ENCODE data around the gene PLXDC1. TPM values are rescaled to one million over a fixed set of nuclear protein-coding genes. Genes with fewer than 3 reads are reported as not detected.

PLXDC1 gene
- 19.3 TPM for total RNA-seq
- long read RNA-seq, full-length matches to known transcripts: 7 of 17 reads
- long read RNA-seq, partial matches to known transcripts: 0 of 17 reads
- long read RNA-seq, other reads (novel, unspliced or antisense): 10 of 17 reads

DNA sequence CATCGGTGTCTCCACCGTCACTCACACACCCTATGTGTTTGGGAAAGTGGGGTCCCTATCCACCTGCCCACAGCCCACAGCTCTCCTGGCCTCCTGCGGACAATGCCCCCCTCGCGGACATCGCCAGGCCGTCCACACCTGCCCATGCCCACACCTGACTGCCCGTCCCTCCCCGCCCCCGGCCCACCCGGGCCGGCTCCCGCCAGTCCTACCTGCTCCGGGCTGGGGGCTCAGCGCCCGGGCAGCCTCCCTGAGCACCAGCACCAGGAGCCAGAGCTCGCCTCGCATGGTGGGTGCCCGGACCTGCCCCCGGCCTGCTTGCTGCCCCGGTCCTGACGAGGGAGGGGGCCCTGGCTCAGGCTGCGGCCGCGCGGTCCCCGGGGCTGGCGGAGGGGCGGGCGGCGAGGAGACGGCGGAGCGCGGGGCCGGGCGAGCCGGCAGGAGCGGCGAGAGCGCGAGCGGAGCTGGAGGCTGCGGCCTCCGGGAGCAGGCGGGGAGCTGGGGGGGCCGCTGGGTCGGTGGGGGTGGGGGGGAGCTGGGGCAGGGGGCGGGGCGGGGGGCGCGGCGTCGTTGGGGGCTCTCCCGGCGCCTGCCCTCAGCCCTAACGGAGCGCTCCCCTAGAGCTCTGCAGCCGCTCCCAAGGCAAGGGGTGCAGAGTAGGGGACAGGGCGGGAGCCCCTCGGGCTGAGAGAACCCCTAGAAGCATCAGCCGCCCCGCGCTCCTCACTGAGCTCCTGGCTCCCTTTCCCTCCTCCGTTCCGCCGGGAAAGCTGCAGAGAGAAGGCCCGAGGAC, at the start of gene PLXDC1:
PLXDC1 (minus strand) TSS at position 488 of the 793 bp plus-strand sequence; CDS start at position 288, 200 bp downstream.
- intact Hi-C loops (cut with DNase I): loop anchor here (5.0 to 10.0 kb wide), 3 partner anchors 69 to 457 kb away; partner anchors contain the start of gene PCGF2
- no peak for DNase-seq (ENCODE audit: missing footprints)
- no peak for ATAC-seq

DNA sequence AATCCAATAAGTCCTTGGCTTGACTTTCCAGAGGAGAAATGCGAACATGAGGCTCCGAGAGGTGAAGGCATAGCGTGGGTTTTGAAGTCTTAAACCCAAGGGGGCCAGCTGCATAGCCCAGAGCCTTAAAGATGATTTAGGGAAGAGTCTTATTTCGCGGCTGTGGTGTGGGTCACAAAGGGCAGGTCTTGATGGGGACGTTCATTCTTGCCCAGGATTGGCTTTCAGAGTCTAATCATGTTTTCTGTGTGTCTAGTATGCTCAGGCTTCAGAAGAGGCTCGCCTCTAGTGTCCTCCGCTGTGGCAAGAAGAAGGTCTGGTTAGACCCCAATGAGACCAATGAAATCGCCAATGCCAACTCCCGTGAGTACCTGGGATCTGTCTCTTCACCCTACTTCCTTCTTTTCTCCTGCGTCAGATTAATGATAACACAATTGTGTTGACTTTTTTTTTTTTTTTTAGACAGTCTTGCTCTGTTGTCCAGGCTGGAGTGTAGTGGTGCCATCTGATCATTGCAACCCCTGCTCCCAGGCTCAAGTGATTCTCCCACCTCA, 49.6 kb upstream of the PLXDC1 start:
- DNase-seq (ENCODE audit: missing footprints) (no peak), ATAC-seq (no peak)
- intact Hi-C loops (cut with DNase I): no loop called here

DNA sequence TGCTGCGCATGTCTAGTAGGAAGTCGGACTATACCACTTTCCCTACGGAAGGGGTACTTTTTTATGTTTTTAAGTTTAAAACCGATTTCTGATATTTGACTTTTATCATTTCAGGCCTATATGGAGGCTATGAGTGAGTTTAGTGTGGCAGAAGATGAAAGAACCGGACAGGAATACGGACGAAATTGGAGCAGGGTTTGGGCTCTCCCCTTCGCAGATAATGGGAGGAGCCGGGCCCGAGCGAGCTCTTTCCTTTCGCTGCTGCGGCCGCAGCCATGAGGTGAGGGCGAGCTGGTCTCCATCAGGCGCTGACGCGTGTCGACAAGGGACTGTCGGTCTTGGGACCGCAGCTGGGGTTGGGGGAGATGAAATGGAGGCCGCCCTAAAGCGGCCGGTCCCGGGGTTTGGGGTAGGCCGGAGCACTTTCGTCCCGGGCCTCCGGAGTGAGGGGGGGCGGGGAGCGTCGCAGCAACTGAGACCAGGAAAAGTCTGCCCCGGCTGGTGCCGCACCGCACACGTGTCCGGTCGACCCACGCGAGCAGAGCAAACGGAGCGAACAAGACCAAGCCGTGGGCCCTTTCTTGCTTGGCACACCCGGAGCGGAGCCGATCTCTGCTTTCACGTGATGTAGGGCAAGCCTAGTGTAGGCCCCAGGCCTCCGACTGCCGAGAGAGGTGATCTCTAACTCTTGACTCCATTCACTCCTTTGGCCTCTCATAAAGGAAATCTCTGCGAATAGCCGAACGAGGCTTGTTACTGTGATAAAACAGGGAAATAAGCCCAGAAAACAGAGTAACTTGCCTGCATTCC, 48.8 kb upstream of the PLXDC1 start, which contains the start of gene RPL19:
RPL19 (plus strand) TSS at position 214 of the 810 bp plus-strand sequence; CDS start at position 276, 62 bp downstream.
- peak; percentile 71 for ATAC-seq
- DNase-seq (ENCODE audit: missing footprints): peak; percentile 92
- intact Hi-C loops (cut with DNase I): no loop called here

DNA sequence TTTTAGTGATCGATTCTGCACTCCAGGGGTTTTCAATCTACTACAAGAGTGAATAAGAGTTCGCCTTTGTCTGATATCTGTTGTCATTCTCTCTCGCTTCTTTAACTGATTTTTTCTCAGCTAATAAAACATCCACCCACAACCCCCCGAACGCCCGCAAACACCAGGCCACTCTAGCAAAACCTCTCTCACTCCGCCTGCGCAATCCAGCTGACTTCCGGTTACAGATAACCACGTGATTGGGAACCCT, 48.3 kb upstream of the PLXDC1 start:
- peak; percentile 80 for ATAC-seq
- intact Hi-C loops (cut with DNase I): no loop called here
- DNase-seq (ENCODE audit: missing footprints): peak; percentile 93

DNA sequence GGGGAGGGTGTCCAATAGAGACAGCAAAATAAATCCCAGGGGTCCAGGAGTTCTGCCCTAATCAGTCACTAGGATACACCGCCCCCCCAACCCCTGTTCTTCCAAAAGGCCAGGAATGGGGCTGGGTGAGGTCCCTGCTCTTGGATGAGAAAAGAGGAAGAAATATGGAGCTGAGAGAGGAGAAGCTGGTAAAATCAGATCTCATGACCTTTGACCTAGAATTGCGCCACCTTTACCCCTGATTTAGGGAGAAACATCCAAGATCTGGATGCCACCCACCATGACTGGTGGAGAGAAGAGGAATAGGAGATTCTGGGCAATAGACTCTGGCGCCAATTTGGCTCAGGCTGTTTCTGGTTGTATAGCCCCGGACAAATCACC, 46.7 kb upstream of the PLXDC1 start:
- ATAC-seq (no peak), DNase-seq (ENCODE audit: missing footprints) (peak; percentile 47)
- intact Hi-C loops (cut with DNase I): no loop called here

DNA sequence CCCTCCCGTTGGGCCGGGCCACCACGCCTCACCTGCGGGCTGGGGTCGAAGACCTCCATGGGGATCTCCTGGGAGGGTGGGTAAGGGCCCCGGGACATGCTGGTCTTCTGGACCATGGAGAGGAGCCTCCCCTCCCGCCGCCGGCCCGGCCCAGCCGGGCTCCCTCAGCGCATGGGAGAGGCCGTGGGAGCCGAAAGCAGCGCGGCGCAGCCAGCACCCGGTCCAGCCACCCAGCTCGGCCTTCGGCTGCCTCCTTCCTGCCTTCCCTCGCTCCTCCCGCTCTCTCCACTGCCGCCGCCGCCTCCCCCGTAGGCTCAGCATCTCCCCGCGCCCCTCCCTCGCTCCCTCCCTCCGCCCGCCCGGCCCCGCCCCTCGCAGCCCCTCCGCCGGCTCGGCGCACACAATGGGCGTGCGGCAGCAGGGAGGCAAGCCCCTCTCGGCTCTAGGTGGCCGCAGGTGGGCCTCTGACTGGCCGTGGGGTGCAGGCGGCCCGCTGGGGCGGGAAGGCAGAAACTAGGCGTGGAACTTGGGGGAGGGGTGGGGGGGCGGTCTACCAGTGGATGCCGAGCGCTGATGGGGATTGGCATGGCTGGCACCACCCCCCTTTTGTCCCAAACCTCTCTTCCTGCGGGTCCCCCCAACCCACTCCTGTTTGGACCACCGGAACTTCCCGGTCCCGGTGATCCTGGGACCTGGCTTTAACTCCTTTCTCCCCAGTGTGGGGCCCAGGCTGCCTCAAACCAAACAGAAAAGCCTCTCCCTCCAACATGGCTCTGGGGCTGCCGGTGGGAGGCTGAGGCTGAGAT, 46.1 kb upstream of the PLXDC1 start, which contains the start of gene CACNB1:
CACNB1 (minus strand) TSS at position 290 of the 806 bp plus-strand sequence; CDS start at position 116, 174 bp downstream.
- intact Hi-C loops (cut with DNase I): no loop called here
- ATAC-seq (peak; percentile 79), DNase-seq (ENCODE audit: missing footprints) (peak; percentile 82)

DNA sequence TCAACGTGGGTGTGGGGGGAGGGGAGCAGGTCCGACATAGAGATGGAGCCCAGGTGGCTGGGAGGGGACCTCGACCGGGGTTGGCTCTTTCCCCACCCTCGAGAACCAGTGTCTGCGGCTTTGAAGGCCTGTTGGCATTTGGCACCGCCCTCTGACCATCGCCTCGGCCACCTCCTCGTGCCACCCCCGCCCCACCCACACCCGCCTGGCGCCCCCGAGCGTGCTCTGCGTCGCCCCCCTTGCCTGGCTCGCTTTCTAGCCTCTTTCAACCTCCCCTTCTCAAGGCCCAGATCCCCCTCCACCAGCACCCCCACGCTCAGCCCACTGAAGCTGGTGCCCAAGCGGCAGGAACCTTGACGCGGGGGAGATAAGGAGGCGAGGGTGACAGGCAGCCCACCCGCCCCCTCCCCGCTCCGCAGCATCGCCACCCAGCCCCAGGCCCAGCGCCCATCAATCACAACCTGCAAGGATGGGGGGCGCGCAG, 45.4 kb upstream of the PLXDC1 start:
- intact Hi-C loops (cut with DNase I): no loop called here
- ATAC-seq: no peak
- peak; percentile 56 for DNase-seq (ENCODE audit: missing footprints)

DNA sequence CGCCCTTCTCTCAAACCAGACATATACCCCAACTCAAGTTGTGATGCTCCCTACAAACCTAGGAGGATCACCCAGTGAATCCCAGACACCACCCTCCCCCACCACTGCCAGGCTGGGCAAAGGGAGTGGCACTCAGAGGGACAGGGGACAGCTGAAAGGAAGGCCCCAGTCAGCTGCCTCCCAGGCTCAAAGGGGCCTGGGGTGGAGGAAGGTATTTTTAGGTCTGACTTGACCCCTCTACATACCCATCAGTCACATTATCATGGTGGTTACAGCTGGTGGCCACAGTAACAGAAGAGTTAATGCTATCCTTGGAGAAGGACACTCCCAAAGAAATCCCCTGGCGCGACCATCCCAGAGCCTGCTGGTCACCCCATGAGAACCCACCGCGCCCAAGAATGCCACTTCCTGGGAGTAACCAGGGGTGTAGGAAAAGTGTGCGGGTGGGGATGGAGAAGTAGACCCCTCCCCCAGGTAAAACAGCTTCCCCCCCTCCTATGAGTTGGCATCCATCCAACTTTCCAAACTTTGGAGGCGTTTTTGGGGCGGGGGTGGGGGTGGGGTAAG, 44.9 kb upstream of the PLXDC1 start:
- ATAC-seq (no peak), DNase-seq (ENCODE audit: missing footprints) (peak; percentile 44)
- intact Hi-C loops (cut with DNase I): no loop called here

DNA sequence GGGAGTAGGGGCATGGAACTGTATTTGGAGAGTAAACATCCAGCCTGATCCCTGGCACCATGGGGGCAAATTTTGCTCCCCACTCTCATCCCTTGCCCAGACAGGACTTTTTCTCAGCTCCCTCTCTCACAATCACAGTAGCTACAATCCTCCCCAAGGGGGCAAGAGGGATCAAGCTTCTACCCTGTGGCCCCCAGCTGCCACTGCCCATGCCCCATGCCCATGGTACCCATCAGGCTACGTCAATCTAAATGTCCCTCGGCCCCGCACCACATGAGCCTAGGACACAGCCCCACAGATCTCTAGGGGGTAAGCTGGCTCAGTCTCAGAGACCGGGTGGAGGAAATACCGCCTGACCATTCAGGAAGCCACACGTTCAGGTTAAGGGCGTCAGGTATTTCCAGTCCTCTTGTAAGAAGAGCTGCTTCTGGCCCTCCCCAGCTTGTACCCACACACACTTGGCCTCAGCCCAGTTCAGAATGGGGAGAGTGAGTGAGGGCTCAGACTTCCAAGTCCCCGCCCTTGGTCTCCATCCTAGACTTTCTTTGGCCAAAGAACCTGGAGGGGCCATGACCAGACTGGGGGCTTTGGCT, 44.2 kb upstream of the PLXDC1 start:
- ATAC-seq (no peak), DNase-seq (ENCODE audit: missing footprints) (peak; percentile 55)
- intact Hi-C loops (cut with DNase I): no loop called here

DNA sequence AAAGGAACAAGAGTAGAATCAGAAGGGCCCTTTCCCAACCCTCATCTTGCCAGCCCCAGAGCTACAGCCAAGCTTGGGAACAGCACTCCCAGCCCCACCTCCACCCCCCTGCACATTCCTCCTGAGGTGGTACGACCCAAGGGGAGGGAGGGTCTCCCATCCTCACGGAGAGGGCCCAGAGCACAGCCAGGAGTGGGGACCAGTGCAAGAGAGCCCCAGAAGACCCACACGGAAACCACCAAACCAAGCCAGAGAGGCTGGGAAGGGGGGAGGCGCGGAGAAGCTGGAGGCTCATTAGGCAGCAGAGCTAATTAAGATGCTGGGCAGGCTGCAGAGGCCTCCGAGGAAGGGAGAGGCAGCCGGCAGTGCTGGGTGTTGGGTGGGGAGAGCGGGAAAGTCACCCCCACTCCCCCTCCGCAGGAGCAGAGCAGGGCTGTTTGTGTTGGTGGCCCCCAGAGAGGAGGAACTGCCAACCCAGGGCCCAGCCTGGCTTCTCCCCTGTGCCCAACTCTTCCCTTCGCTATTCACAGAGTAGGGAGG, 43.6 kb upstream of the PLXDC1 start:
- ATAC-seq: no peak
- intact Hi-C loops (cut with DNase I): no loop called here
- DNase-seq (ENCODE audit: missing footprints): peak; percentile 7

DNA sequence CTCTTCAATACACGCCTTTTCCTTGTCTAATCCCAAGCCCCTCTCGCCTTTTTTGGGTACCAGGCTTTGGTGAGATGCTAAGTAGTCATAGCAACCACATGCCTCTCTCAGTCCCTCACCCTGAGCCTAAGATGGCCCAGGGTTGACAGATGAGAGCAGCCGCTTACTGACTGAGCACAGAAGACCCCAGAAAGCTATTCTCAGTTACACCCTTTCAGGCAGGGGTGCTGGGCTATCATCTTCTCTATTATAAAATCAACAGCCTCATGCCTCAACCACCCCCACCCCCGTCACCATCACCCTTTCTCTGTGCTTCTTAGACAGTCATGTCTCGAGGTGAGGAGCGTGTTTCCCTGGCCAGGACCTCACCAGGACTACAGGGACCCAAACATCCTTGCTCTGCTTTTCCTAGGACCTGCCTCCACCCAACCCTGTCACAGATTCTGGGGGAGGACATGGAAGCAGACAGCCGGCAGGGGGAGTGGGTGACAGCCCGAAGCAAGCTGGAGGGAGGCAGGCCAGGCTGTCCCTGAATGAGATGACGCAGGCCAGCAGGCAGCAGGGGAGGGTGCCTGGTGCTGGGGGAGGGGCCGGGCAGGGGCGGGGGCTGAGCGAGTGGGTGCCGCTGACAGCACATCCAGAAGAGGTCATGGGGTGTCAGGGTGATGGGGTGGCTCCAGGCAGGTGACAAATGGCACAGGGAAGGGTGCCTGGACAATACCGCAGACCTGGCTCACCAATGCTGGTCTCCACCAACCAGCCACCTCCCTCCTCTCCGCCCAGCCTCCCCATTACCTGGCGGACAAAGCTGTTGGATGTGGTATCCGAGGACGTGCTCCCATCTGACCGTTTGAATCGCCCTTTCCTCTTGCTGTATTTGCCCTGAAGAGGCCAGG, 42.9 kb upstream of the PLXDC1 start:
- intact Hi-C loops (cut with DNase I): no loop called here
- peak; percentile 52 for ATAC-seq
- DNase-seq (ENCODE audit: missing footprints): peak; percentile 75

DNA sequence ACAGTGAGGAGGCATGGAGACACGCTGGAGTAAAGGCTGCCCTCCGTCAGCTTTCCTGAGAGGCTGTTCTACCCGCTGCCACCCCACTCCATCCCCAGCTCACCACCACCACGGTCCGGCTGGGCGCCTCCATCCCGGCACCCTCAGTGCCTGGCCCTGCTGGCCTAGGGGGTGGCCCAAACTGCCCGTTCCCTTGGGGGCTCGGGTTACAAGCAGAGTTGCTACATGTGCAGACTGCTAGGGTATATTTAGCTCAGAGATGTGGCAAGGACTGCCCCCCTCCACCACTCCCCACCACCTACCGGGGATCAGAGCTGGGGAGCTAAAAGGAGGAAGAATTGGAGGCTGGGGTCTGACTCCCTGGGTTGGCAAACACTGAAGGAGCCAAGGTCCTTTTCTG, 41.9 kb upstream of the PLXDC1 start:
- no peak for ATAC-seq
- DNase-seq (ENCODE audit: missing footprints): peak; percentile 37
- intact Hi-C loops (cut with DNase I): no loop called here

DNA sequence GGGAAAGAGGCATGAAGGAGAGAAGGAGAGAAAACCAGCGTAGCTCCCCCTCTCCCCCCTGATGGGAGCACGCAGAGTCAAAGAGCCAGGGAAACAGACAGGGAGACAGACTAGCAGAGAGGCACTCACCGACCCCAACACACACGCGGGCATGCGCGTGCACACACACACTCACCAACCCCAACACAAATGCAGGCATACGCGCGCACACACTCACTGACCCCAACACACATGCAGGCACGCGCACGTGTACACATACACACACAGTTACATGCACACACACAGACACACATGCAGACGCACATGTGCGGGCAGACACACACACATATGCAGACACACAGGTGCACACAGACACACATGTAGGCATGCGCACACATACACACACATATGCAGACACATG, 41.5 kb upstream of the PLXDC1 start:
- no peak for ATAC-seq
- DNase-seq (ENCODE audit: missing footprints): peak; percentile 77
- intact Hi-C loops (cut with DNase I): no loop called here

DNA sequence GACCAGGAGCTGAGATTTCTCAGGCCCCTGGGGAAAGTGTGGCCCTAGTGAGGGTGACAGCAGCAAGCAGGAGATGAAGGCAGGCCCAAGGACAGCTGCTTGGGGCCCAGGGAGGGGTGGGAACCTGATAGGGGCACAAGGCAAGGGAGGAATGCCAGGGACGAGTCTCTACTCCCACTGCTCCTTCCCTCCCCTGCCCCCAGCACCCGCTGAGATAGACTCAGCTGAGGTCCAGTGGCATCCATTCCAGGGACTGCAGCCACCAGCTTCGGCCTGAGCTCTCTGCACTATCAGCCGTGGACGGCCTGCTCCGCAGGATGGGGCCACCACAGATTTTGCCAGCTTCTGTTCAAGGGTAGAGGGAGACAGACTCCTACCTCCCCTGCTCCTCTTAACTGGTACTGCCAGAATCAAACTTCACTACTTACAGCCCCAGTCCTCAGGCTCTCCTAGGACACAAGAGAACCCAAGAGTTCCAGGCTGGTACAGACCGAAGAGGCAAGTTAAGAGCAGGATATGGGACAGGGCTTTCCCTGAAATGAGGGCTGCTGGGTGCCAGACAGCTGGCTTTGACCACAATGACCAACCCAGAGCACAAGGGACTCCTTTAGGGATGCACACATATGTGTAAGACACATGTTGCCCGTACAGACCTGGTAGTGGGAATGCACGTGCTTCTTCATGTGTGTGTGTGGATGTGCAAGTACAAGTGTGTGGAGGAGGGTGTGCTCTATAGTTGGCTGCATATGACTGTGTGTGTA, 40.5 kb upstream of the PLXDC1 start:
- DNase-seq (ENCODE audit: missing footprints) (peak; percentile 20), ATAC-seq (no peak)
- intact Hi-C loops (cut with DNase I): no loop called here

DNA sequence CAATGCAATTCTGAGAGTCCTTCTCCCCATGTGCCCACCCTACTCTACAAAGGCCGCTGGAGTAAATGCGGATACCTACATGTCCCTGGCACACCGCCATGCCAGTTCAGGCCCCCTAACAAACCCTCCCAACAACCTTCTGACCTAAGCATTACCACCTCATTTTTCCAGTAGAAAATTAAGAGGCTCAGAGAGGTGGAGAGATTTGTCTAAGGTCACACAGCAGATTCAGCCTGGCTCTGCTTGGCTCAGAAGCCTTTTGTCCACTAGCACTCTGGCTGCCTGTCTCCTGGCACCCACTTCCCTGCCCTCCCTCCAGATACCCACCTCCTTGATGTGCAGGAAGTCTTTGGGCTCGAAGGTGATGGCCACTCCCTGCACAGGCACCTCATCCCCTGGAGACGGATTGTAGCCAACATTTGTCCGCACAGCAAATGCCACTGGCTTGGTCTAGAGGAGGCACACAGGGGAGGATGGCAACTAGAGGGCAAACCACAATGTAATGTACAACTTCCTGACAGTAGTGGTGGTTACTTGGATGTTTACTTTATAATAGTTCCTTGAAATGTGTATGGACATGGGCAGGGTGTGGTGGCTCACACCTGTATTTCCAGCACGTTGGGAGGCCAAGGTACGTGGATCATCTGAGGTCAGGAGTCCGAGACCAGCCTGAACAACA, 35.9 kb upstream of the PLXDC1 start:
- ATAC-seq (no peak), DNase-seq (ENCODE audit: missing footprints) (no peak)
- intact Hi-C loops (cut with DNase I): no loop called here
